Uterus (tissue), 2 donors: ENCODE data around the gene KIF26B.

Source experiments
- POLR2A ChIP-seq, 2 donors: fragments of 450-650 bp; IDR thresholded peaks; one replicate each; pipeline ENCODE4 v1.6.1; 2016; ENCODE audit warnings: antibody characterized with exemption in 2 of 2, mild to moderate bottlenecking in 1 of 2, moderate library complexity in 1 of 2
- TF ChIP-seq, protein P1 (sequence below), 4 experiments: fragments of 200-600 bp in 2 of 4; fragments of 450-650 bp in 2 of 4; sonication (generic) in 2 of 4; IDR thresholded peaks; one replicate each; pipeline ENCODE4 v1.5.1; 2016 to 2019; ENCODE audit warnings: antibody characterized with exemption in 4 of 4, mild to moderate bottlenecking in 2 of 4, moderate library complexity in 1 of 4

DNA sequence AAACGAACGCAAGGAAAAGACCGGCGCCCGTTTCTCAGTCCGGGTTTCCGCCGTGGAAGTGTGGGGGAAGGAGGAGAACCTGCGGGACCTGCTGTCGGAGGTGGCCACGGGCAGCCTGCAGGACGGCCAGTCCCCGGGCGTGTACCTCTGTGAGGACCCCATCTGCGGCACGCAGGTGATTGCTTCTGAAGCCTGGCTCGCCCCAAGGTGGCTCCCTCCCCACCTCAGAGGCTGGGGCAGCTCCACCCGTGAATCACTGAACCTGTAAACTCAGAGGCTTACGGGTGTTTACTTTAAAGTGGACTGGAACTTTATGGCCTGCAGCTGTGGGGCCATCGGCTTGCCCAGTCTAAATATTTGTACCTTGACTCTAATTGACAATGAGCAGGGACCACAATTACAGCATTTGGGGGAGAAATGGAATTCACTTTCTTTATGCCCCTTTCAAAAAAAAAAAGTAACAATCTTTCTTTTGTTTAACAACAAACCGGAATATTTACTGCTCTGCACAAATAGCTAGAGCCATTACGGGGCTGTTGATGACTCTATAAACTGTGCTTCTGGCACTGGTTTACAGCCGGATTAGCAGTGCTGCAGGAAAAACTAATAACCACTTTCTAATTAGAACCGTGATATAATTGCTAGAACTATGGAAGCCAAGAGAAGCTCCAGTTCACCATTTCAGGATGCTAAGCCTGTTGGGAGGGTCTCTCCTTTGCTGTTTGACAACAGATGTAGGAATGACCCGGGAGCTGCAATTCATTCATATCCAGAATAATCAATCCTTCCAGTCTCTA is 454.8 kb downstream of the KIF26B start:
- TF ChIP-seq, protein P1, sequence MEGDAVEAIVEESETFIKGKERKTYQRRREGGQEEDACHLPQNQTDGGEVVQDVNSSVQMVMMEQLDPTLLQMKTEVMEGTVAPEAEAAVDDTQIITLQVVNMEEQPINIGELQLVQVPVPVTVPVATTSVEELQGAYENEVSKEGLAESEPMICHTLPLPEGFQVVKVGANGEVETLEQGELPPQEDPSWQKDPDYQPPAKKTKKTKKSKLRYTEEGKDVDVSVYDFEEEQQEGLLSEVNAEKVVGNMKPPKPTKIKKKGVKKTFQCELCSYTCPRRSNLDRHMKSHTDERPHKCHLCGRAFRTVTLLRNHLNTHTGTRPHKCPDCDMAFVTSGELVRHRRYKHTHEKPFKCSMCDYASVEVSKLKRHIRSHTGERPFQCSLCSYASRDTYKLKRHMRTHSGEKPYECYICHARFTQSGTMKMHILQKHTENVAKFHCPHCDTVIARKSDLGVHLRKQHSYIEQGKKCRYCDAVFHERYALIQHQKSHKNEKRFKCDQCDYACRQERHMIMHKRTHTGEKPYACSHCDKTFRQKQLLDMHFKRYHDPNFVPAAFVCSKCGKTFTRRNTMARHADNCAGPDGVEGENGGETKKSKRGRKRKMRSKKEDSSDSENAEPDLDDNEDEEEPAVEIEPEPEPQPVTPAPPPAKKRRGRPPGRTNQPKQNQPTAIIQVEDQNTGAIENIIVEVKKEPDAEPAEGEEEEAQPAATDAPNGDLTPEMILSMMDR (IDR thresholded peaks at IDR 0.05): no peak
- no peak for TF ChIP-seq POLR2A (IDR thresholded peaks at IDR 0.05)
